Activated T-helper 2 cell treated with anti-CD3 and anti-CD28 coated beads, Interferon-gamma antibody, Interleukin-2, Interleukin-4, amounts not matched to agents 10 μg/mL and 5 μg/mL and 100 μg/mL, durations not matched to agents 14 hours and 24 hours and 36 hours (primary cell): ENCODE data around the gene ZNF385C. TPM values are rescaled to one million over a fixed set of nuclear protein-coding genes. Genes with fewer than 3 reads are reported as not detected.
"Not testable (repeated sequence)": the region's sequence is repeated elsewhere in the genome, so short reads cannot be mapped to it uniquely, and the experiment has no call there.

Source experiments
- DNase-seq: peaks from one replicate; pipeline ENCODE4 v3.0.0; 2021; ENCODE audit warnings: low spot score
- H3K27ac Mint-ChIP-seq: one replicate; pipeline ENCODE4 v1.8.0; 2021; ENCODE audit warnings: mixed read lengths
- H3K27me3 Mint-ChIP-seq: one replicate; pipeline ENCODE4 v1.8.0; 2021; ENCODE audit warnings: low read depth, mixed read lengths
- H3K36me3 Mint-ChIP-seq: one replicate; pipeline ENCODE4 v1.8.0; 2021; ENCODE audit warnings: low read depth, mixed read lengths
- H3K4me1 Mint-ChIP-seq: one replicate; pipeline ENCODE4 v1.8.0; 2021; ENCODE audit warnings: low read depth, mixed read lengths
- H3K4me3 Mint-ChIP-seq: one replicate; pipeline ENCODE4 v1.8.0; 2021; ENCODE audit warnings: low read depth, mild to moderate bottlenecking, moderate library complexity, mixed read lengths
- H3K9me3 Mint-ChIP-seq: one replicate; pipeline ENCODE4 v1.8.0; 2021; ENCODE audit warnings: mixed read lengths
- intact Hi-C: fragments of 100-400 bp; cut with micrococcal nuclease; formaldehyde crosslinking; loops from one replicate; pipeline ENCODE4 v1.15.1; 2023
- total RNA-seq: library from RNA; stranded (reverse); gene quantifications from 2 replicates; pipeline ENCODE4 v1.2.3, GENCODE V29; 2022

ZNF385C gene
- total RNA-seq: 0.16 and 0.28 TPM in 2 replicates

- no peaks in the 10 kb centered on the region for H3K9me3 Mint-ChIP-seq
- DNase-seq: no peak
- H3K36me3 Mint-ChIP-seq: peaks cover 8% of the 10 kb centered on the region
- H3K4me1 Mint-ChIP-seq: no peaks in the 10 kb centered on the region
- no peak within 1 kb of the TSS for H3K4me3 Mint-ChIP-seq
- intact Hi-C loops: no loop called here
- H3K27ac Mint-ChIP-seq: no peak within 1 kb of the TSS
- peaks cover 19% of the 10 kb centered on the region for H3K27me3 Mint-ChIP-seq
These were observed at the start of gene ZNF385C for GRCh38 chr17:42097691-42098631. Gene ZNF385C (minus strand): TSS chr17:42098473. CDS start chr17:42063056, 35,417 bp downstream.

GRCh38 chr17:42146911-42147607, 48.8 kb upstream of the ZNF385C start:
- Mint-ChIP-seq H3K4me1 (peaks cover 11% of the 10 kb centered on the region), H3K36me3 (peaks cover 40% of the 10 kb centered on the region), H3K4me3 (no peak overlapping the region), H3K27me3 (no peaks in the 10 kb centered on the region), H3K27ac (no peak overlapping the region), H3K9me3 (no peaks in the 10 kb centered on the region)
- intact Hi-C loops: no loop called here
- no peak for DNase-seq

- DNase-seq, H3K4me1 Mint-ChIP-seq, H3K27me3 Mint-ChIP-seq, intact Hi-C loops, H3K9me3 Mint-ChIP-seq, H3K27ac Mint-ChIP-seq, H3K4me3 Mint-ChIP-seq: not testable (repeated sequence)
- peaks cover 36% of the 10 kb centered on the region for H3K36me3 Mint-ChIP-seq
These were observed 44.9 kb upstream of the ZNF385C start for GRCh38 chr17:42143138-42143537.

- H3K27me3 Mint-ChIP-seq: no peaks in the 10 kb centered on the region
These were observed 44.2 kb upstream of the ZNF385C start for GRCh38 chr17:42142371-42142896.

GRCh38 chr17:42141382-42141781, 43.1 kb upstream of the ZNF385C start:
- Mint-ChIP-seq H3K9me3 (no peaks in the 10 kb centered on the region), H3K4me1 (peaks cover 3% of the 10 kb centered on the region), H3K27ac (no peak overlapping the region), H3K36me3 (peaks cover 24% of the 10 kb centered on the region), H3K4me3 (no peak overlapping the region), H3K27me3 (no peaks in the 10 kb centered on the region)
- intact Hi-C loops: no loop called here
- no peak for DNase-seq

More at GRCh38 chr17:42142371-42142896, 44.2 kb upstream of the ZNF385C start:
- intact Hi-C loops: no loop called here
- Mint-ChIP-seq H3K9me3 (no peaks in the 10 kb centered on the region), H3K4me3 (no peak overlapping the region), H3K27ac (no peak overlapping the region), H3K4me1 (no peaks in the 10 kb centered on the region), H3K36me3 (peaks cover 32% of the 10 kb centered on the region)
- no peak for DNase-seq

GRCh38 chr17:42140690-42141089, 42.4 kb upstream of the ZNF385C start:
- H3K36me3 Mint-ChIP-seq: peaks cover 24% of the 10 kb centered on the region
- H3K27me3 Mint-ChIP-seq, H3K4me3 Mint-ChIP-seq, DNase-seq, intact Hi-C loops, H3K9me3 Mint-ChIP-seq, H3K4me1 Mint-ChIP-seq, H3K27ac Mint-ChIP-seq: not testable (repeated sequence)

- Mint-ChIP-seq H3K36me3 (peaks cover 25% of the 10 kb centered on the region), H3K27ac (no peak overlapping the region), H3K4me3 (no peak overlapping the region), H3K9me3 (no peaks in the 10 kb centered on the region), H3K27me3 (no peaks in the 10 kb centered on the region), H3K4me1 (peaks cover 13% of the 10 kb centered on the region)
- DNase-seq: no peak
- intact Hi-C loops: no loop called here
These were observed 40.6 kb upstream of the ZNF385C start for GRCh38 chr17:42138749-42139492.

- Mint-ChIP-seq H3K4me1 (peaks cover 29% of the 10 kb centered on the region), H3K27me3 (no peaks in the 10 kb centered on the region), H3K27ac (no peak overlapping the region)
These were observed 38.4 kb upstream of the ZNF385C start for GRCh38 chr17:42136654-42137051.

GRCh38 chr17:42135664-42136653, 37.7 kb upstream of the ZNF385C start:
- Mint-ChIP-seq H3K36me3 (peaks cover 14% of the 10 kb centered on the region), H3K9me3 (no peaks in the 10 kb centered on the region), H3K27me3 (no peaks in the 10 kb centered on the region), H3K4me3 (no peak overlapping the region), H3K27ac (no peak overlapping the region), H3K4me1 (peaks cover 32% of the 10 kb centered on the region)
- intact Hi-C loops: no loop called here
- no peak for DNase-seq

More at GRCh38 chr17:42136654-42137051, 38.4 kb upstream of the ZNF385C start:
- DNase-seq: no peak
- Mint-ChIP-seq H3K36me3 (peaks cover 14% of the 10 kb centered on the region), H3K4me3 (no peak overlapping the region), H3K9me3 (no peaks in the 10 kb centered on the region)
- intact Hi-C loops: no loop called here

GRCh38 chr17:42135151-42135550, 36.9 kb upstream of the ZNF385C start:
- DNase-seq: no peak
- no peak overlapping the region for H3K4me3 Mint-ChIP-seq
- H3K4me1 Mint-ChIP-seq: peaks cover 32% of the 10 kb centered on the region
- no peaks in the 10 kb centered on the region for H3K27me3 Mint-ChIP-seq
- no peak overlapping the region for H3K27ac Mint-ChIP-seq
- no peaks in the 10 kb centered on the region for H3K9me3 Mint-ChIP-seq
- H3K36me3 Mint-ChIP-seq: peaks cover 21% of the 10 kb centered on the region
- intact Hi-C loops: no loop called here

GRCh38 chr17:42133461-42134041, 35.3 kb upstream of the ZNF385C start:
- no peak for DNase-seq
- Mint-ChIP-seq H3K27ac (no peak overlapping the region), H3K4me3 (no peak overlapping the region), H3K4me1 (peaks cover 32% of the 10 kb centered on the region), H3K27me3 (no peaks in the 10 kb centered on the region), H3K9me3 (no peaks in the 10 kb centered on the region), H3K36me3 (peaks cover 34% of the 10 kb centered on the region)
- intact Hi-C loops: no loop called here
